SHP77 treated with DMSO at 0.1 percent for 48 hours (cell line): ENCODE measurements around the gene CCNO.

Experiments
- DNase-seq: peaks from one replicate; lab custom pipeline; 2025; lab: John Stamatoyannopoulos, UW

CCNO gene, protein sequence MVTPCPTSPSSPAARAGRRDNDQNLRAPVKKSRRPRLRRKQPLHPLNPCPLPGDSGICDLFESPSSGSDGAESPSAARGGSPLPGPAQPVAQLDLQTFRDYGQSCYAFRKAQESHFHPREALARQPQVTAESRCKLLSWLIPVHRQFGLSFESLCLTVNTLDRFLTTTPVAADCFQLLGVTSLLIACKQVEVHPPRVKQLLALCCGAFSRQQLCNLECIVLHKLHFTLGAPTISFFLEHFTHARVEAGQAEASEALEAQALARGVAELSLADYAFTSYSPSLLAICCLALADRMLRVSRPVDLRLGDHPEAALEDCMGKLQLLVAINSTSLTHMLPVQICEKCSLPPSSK

DNA sequence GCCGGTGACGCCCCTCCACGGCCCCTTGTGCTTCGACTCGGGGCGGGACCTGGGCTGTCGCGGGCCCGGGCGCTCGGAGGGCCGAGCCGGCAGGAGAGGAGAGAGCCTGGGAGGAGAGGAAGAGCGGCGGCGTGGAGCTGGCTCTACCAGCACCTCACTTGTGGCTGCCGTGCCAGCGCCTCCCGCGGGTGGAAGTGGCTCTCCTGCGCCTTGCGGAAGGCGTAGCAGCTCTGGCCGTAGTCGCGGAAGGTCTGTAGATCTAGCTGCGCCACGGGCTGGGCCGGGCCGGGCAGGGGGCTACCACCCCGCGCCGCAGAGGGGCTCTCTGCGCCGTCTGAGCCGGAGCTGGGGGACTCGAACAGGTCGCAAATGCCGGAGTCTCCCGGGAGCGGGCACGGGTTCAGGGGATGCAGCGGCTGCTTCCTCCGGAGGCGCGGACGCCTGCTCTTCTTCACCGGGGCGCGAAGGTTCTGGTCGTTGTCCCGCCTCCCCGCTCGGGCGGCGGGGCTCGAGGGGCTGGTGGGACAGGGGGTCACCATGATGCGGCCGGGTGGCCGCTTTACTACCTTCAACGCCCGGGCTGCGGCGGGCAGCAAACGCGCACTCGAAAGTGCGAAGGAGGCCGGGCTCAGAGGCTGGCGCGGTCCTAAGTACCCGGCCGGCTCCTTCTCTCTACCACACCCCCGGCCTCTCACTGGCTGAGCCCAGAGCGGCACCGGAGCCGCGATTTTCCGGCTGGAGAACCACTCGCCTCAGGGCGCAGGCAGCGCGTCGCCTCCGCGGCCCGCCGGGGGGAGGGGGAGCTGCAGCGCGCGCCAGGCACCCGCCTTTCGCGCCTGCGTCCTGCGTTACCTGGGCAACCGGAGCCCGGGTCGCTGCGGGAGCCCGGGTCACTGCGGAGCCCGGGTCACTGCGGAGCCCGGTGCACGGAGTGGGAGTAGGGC is at the start of gene CCNO:
CCNO (minus strand) TSS at position 624 of the 944 bp plus-strand sequence; CDS start at position 539, 85 bp downstream.
- peak; percentile 54 for DNase-seq

DNA sequence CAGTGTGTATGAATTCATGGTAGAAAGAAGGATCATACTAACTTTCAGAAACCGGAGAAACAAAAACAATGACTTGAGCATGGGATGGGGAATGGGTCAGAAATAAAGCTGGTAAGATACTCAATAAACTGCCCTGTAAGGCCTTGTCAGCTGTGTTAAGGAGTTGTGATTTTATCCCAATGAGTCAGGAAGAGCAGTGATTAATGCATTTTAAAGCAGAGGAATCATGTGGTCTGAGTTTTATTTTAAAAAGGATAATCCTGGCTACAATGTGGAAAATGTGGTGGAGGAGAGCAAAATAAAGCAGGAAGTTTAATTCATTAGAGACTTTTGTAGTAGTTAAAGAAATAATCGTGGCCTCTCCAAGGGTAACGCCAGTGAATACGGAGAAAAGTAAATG is 45.4 kb upstream of the CCNO start:
- no peak for DNase-seq

DNA sequence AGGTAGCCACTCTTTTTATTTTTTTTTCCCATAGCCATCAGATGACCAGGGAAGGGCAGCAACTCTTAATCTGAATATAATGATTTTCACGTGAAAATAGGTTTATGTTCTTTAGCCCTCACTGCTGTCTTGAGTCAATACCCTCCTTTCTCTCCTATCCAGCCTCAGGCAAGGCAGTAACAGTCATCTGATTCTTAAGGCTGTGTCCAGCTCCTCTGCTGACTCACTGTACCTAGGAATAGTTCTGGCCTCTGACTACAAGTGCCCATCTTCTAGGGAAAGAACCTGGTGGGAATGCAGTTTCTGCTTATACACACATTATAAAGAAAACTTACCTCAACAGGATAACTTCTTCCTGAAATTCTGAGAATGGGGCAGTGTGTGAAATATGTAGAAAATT is 43.4 kb upstream of the CCNO start:
- DNase-seq: no peak

DNA sequence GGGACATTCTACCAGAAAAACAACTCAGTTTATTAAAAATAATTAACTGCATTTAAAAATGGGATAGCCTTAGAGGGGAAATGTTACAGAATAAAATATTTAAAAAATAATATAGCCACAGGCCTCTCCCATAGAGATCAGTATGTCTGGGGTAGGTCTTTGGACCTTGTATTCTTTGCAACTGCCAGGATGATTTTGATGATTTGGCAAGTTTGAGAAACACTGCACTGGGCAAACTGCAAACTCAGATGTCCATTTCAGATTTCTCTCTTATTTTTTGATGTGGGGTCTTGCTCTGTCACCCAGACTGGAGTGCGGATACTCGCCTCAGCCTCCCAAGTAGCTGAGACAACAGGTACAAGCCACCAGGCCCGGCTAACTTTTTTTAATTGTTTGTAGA is 24.9 kb upstream of the CCNO start:
- DNase-seq: no peak

DNA sequence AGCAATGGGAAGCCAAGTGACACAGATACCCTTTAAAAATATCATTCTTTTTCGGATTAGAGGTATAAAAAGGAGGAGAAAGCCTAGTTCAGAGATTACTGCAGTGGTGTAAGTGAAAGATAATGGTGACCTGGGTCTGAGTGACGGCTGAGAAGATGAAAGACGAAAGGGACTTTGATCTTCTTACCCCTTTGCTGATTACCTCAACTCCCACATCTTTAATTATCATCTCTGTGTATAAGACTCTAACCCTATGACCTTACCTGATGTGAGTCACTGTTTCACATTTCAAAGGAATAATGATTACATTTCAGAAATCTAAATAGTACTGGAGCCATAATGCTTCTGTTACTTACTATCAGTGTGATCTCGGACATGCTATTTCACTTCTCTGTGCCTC is 21.4 kb upstream of the CCNO start:
- no peak for DNase-seq

DNA sequence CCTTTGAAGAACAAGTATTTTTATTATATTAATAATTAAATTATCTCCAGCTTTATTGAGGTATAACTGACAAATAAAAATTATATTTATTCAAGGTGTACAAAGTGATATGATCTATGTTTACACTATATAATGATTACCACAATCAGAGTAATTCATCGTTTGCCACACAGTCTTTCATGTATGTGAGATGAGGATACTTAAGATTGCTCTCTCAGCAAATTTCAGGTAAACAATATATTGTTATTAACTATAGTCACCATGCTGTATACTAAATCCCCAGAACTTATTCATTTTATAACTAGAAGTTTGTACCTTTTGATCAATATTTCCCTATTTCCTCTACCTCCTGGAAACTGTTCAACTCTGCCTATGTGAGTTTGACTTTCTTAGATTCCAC is 16.7 kb upstream of the CCNO start:
- no peak for DNase-seq

DNA sequence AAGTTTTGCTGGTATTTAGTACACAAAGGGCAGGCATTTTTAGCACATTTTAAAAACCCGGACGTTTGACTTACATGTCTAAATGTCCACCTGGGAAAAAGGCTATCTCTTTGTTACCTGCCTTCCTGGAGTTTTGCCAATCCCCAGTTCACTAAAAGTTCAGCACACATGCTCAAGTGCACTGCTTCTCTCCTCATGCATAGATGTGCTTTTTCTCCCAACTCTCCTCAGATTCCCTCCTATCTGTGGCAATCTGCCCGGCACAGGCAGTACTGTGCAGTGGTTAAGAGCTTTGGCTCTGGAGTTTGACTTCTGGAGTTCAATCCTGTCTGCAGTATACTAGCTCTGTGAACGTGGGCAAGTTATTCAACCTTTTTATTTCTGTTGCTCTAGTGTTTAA is 8.3 kb upstream of the CCNO start:
- no peak for DNase-seq

DNA sequence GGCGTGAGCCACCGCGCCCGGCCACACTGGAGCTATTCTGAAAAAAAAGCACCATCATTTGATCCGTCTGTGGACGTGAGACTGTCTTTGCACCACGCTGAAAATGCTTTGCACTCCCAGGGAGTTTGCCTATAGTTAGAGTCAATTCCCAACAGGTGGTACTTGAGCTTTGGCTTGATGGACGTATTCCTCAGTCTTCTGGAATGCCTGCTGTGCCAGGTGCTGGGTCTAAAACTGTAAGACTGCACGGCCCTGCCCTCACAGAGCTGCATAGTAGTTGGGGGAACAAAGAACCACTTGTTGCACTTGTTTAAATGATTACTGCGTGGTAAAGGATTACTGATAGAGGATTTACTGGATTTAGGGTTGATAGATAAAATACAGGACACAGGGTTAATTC is 3.4 kb upstream of the CCNO start:
- DNase-seq: no peak

DNA sequence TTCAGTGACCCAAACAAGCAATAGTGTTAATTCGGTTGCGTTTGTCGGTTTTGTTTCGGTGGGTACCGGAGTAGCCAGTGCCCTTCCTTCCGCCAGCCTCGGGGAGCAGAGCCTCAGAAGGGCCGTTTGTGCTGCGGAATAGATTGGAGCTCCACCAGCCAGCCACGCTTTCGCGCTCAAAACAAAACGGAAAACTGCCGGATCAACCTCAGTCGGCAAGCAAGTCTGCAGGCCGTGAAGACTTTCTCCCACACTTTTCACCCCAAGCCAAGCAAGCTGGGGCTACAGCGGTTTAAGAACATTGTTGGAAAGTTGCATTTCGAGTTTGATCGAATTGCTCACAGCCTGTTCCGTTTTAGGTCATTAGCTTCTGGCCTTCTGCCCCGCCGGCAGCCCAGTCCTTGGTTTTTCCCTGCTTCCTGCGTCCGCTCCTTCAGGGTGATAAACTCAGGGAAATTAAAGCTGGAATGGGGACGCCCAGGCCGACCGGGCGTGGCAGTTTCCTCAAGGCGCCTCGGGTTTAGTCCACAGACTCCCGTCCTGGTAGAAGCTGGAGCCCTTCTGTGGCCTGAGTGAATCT is 803 bp upstream of the CCNO start:
- no peak for DNase-seq

DNA sequence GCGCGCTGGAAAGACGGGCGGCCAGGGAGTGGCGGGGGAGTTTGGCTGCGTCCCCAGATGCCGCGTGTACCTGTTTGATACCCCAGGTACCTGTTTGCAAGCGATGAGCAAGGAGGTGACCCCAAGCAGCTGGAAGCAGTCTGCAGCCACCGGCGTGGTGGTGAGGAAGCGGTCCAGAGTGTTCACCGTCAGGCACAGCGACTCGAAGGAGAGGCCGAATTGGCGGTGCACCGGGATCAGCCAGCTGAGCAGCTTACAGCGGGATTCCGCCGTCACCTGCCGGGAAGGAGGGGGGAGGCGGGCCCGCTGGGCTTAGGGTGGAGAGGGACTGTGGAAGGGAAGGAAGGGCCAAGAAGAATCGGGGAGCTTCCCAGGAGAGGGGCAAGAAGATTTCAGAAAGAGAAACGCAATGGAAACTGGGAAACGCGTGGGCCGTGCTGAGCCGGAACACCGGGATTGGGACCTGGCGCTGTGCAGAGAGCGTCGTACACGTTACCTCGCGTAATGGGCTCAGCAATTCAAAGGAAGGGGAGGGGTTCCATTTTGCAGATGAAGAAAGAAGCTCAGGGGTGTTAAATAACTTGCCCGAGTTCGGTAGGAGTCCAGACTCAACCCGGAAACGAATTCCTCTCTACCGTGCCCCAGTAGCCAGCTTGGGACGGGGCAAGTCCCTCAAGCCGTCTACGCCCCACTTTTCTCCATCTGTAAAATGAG is 980 bp downstream of the CCNO start:
- DNase-seq: no peak

DNA sequence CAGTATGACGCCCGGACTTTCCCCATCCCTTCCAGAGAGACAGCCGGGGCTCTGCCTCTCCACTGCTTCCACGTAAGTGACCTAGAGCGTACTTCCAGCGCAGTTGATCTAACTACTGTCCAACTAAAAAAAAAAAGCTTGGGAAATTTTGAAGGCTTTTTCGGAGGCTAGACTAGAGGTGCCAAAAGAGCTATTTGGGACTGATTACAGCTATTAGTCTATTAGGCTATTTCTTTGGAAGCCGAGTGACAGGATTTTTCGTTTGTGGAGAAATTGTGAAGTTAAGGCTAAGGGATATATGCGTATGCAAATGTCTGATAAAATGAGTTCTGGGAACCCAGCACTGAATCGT is 1.5 kb downstream of the CCNO start:
- no peak for DNase-seq

DNA sequence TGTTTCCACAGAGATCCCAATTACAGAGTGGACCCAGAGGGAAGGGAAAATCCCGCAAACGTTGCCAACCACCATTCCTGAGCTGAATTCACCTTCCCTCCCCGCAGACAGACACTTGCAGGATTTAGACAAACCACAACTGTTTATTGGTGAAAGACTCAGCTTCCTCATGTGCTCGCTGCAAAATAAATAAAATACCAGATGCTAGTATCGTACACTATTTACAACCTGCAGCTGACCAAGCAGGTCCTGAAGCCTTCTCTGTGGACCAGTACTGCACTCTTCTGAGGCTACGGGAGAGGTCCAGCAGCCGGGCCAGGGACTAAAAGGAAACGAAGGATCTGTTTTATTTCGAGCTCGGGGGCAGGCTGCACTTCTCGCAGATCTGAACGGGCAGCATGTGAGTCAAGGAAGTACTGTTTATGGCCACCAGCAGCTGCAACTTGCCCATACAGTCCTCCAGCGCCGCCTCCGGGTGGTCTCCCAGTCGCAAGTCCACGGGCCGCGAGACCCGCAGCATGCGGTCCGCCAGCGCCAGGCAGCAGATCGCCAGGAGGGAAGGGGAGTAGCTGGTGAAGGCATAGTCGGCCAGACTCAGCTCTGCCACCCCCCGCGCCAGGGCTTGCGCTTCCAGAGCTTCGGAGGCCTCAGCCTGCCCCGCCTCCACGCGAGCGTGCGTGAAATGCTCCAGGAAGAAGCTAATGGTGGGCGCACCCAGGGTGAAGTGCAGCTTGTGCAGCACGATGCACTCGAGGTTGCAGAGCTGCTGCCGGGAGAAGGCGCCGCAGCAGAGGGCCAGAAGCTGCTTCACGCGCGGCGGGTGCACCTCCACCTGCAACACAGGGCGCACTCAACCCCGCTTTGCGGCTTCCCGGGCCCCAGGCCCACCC is 2.1 kb downstream of the CCNO start:
- DNase-seq: no peak

DNA sequence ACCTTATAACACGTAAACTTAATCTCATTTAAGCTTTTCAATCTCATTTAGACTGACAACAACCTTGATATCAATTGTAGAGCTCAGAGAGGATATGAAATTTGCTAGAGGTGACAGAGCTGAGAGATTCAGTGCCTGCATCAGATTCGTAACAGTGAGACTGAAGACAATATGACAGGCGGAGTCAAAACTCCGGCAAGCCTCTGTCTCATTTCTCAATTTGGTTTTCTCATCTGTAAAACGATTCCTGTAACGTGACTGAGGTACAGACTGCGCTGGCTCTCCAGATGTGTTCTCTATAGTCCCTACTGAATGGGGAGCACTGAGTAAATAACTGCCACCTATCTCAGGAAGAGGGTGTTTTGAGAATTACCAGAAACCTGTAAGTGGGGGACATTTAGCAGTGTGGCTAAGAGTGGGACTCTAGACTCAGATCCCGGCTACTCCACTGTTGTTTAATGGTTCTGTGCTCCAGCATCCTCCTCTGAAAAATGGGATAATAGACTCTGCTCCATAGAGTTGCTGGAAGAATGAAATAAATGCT is 3.2 kb downstream of the CCNO start:
- no peak for DNase-seq

DNA sequence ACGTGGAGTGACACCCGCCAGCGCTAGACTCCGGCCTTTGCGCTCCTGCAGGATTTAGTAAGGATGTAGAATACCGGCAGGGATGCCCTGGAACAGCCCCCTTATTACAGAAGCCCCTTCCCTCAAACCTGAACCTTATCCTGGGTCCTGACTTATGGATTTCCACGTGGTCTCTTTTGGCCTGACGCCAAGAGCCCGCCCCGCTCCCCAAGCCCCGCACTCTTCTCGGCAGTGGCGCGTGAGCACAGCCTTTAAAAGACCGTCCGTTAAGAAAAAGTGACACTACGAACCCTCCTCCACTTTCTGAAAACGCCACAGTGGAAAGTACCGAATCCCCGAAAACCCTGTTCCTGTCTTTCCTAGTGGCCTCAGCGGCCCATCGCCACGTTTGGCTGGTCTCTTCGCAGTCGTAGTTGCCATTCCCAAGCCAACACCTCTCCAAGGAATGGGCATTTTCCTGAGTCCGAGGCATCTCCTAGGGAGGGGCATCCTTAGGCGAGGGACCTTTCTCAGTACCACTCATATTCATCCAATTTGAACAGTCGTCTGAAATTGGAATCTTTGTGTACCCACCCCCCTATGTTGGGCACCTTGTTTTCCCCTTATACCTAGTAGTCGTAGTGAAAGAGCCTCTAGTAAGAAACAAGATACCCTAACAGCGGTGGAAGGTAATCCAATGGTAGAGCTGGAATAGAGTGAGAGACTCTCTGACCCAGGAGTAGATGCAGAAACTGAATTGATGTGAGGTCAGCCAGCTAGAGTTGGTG is 5.6 kb downstream of the CCNO start:
- no peak for DNase-seq

DNA sequence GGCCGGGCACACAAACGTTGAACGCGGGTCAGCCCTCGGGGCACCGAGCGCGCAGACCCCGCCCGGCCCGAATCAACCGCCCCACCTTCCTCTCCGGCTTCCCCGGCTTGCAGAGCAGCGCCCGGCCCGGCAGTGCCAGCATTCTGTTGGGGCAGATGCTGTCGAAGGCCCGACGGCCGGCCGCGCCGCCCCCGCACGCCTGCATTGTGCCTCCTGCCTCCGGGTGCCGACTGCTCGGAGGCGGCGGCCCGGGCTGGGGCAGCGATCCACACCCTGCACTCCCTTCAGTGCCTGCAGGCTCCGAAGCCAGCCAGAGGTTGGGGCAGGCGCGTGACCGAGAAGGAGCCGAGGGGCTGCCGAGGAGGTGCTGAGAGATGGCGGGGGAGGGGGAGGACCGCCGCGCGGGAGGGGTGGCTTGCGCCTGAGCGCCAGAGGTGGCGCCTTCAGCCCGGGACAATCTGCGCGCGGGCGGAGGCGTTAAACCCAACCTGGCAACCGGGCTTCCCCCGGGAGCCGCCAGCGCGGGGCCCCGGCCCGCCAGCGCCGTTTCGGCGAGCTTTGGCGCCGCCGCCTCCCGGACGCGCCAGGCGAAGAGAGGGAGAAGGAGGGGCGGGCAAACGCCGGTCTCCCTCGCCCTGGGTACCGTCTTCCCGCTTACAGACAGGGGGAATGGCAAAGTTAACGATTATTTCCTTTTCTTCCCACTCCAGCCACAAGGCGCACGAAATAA is 6.3 kb downstream of the CCNO start, which contains the start of gene MCIDAS:
MCIDAS (minus strand) TSS at position 382 of the 730 bp plus-strand sequence; CDS start at position 205, 177 bp downstream.
- DNase-seq: peak; percentile 40

DNA sequence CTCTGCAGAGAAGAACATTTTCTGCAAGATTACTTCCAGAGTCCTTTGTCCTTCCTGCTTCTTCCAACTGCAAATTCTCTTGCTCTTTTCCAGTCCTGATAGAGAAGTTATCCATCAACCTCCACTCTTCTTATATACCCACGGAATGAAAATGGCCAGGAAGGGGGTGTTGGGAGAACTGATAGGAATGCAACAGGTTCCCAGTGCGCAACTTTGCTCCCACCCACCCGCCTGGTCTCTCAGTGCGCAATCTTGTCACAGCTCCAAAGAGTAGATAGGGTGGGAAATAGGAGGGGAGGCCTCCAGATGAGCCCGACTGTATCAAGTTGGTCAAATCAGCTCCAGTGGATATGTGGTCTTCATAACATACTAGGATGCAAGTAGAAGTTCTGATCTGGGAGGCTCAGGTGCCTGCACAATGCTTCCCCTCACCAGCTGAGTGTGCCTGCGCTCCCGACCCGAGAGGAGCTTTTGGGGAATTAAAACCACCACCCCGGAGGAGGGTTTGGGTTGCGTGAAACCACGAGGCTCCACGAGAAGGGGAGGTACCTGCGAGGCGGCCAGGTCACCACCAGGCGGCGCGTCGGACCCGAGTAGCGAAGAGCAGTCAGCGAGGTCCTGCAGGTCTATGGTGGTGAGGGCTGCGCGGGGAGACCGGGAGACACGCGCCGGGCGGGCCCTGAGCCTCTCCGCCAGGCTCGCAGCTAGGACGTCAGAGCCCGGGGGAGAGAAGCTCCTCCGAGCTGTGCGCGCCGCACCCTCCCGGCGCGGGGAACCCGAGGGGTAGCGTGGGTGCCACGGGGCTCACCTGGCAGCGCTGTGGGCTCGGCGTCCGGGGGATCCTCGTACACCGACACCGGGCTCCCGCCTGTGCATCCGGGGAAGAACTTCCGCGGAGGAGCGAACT is 7.1 kb downstream of the CCNO start:
- DNase-seq: peak; percentile 53

DNA sequence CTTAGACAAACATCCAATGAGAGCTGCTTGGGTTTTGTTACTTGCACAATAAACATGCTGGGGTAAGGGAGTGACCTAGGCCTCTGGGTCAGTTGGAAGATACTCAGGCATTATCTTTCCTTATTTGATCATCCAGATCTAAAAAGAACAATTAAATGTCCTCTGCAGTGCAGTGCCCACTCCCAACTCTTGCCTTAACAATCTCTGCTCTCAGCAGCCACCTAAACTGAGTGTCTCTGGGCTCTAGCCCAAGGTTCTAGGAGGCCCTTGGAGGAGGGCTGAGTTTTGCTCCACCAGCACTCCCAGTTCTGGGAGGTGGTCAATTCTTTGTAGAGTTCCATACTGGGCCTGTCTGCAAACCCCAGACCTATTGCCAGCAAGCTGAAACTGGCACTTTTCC is 8.1 kb downstream of the CCNO start:
- DNase-seq: no peak

DNA sequence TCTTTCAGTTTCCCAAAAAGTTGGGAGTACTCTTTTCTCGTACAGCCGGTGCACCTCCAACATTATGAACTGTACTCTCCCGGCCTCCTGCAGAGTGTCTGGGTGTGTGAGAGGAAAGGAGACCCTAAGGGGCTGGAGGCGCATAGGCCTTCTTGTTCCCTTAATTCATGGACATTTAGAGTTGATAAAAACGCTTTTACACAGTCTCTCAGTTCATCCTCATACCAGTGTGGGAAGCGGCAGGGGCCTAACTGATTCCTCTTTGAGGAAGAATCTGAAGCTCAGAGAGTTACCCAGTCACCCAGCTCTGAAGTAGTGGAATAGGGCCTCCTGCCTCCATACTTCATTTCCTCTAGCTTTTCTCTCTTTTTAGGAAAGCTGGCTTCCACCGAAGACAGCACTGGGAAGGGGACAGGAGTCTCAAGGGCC is 9.6 kb downstream of the CCNO start:
- no peak for DNase-seq
